ENCODE measurements around the gene A4GALT.

- TF ChIP-seq ESRRG (CRISPR knock-in tag; IDR thresholded peaks at IDR 0.05) (no peak), SNAI2 (CRISPR knock-in tag; IDR thresholded peaks at IDR 0.05) (no peak), RARB (CRISPR knock-in tag; IDR thresholded peaks at IDR 0.05) (no peak), ZFP3 (CRISPR knock-in tag; IDR thresholded peaks at IDR 0.05) (no peak)
- TF ChIP-seq, protein P1, sequence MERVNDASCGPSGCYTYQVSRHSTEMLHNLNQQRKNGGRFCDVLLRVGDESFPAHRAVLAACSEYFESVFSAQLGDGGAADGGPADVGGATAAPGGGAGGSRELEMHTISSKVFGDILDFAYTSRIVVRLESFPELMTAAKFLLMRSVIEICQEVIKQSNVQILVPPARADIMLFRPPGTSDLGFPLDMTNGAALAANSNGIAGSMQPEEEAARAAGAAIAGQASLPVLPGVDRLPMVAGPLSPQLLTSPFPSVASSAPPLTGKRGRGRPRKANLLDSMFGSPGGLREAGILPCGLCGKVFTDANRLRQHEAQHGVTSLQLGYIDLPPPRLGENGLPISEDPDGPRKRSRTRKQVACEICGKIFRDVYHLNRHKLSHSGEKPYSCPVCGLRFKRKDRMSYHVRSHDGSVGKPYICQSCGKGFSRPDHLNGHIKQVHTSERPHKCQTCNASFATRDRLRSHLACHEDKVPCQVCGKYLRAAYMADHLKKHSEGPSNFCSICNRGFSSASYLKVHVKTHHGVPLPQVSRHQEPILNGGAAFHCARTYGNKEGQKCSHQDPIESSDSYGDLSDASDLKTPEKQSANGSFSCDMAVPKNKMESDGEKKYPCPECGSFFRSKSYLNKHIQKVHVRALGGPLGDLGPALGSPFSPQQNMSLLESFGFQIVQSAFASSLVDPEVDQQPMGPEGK (CRISPR knock-in tag; IDR thresholded peaks at IDR 0.05; ENCODE audit: borderline replicate concordance) = no peak
Measured at GRCh38 chr22:42770448-42770726, 49.7 kb upstream of the A4GALT start.

Measured in SK-N-SH treated with all-trans-retinoic acid at 6 μM for 48 hours (cell line).